Thoracic aorta (tissue), 2 donors: Measurements from ENCODE around the gene FGD4. TPM values are rescaled to one million over a fixed set of nuclear protein-coding genes. Genes with fewer than 3 reads are reported as not detected.
A peak's percentile ranks its signal among the peaks of the same experiment; 100 is the strongest.

Experiments
- ATAC-seq: fragments of 150-250 bp; one replicate; pipeline ENCODE4 v1.8.0; 2017; ENCODE audit warnings: low read depth; ENCODE audit not compliant: insufficient number of reproducible peaks, low FRiP score
- DNase-seq: peaks from one replicate; pipeline ENCODE4 v3.0.0-alpha.2; 2020; ENCODE audit warnings: low spot score
- H3K27ac ChIP-seq, 2 donors: fragments of 200-600 bp; sonication (generic); 1 replicate in 1 of 2; 2 replicates in 1 of 2; pipeline ENCODE4 v1.5.1; 2016; ENCODE audit warnings: mild to moderate bottlenecking in 2 of 2, moderate library complexity in 2 of 2
- H3K27me3 ChIP-seq: fragments of 200-600 bp; sonication (generic); replicated peaks from 2 replicates; pipeline ENCODE4 v1.6.0; 2016; ENCODE audit warnings: mild to moderate bottlenecking; ENCODE audit not compliant: insufficient read depth
- H3K36me3 ChIP-seq: fragments of 200-600 bp; sonication (generic); one replicate; pipeline ENCODE4 v1.5.1; 2016
- H3K4me1 ChIP-seq, 2 donors: fragments of 200-600 bp; sonication (generic); 1 replicate in 1 of 2; 2 replicates in 1 of 2; pipeline versions ENCODE4 v1.5.1 to v1.6.0; 2016; ENCODE audit warnings: low read depth in 2 of 2, mild to moderate bottlenecking in 1 of 2; ENCODE audit not compliant: control insufficient read depth in 1 of 2
- H3K4me3 ChIP-seq: fragments of 200-600 bp; sonication (generic); 2 replicates; pipeline ENCODE4 v1.5.1; 2016; ENCODE audit warnings: mild to moderate bottlenecking
- H3K9me3 ChIP-seq: fragments of 200-600 bp; sonication (generic); 2 replicates; pipeline ENCODE4 v1.5.1; 2016
- CTCF ChIP-seq: fragments of 200-600 bp; sonication (generic); IDR thresholded peaks from one replicate; pipeline ENCODE4 v1.5.1; 2019; ENCODE audit warnings: antibody characterized with exemption
- total RNA-seq, 2 donors: library from RNA; depleted of rRNA; stranded (reverse); fragments of >200 nt; gene quantifications; one replicate each; pipeline versions ENCODE4 v1.1.0 to v1.2.3, GENCODE V29; 2016

The FGD4 gene
- total RNA-seq, 2 donors from 2014 or later = 52.7 to 61.6 TPM

- DNase-seq (no peak), ATAC-seq (no peak)
- no peak for TF ChIP-seq CTCF
- Histone ChIP-seq H3K27me3 (no peaks in the 10 kb centered on the region), H3K36me3 (no peaks in the 10 kb centered on the region), H3K4me3 (no peak overlapping the region), H3K4me1 (peaks cover 0 to 4% of the 10 kb centered on the region in 2 donors), H3K9me3 (no peaks in the 10 kb centered on the region), H3K27ac (no peak overlapping the region)
Measured at GRCh38 chr12:32662665-32663064, 263.3 kb downstream of the FGD4 start.

- Histone ChIP-seq H3K27ac (no peak overlapping the region), H3K36me3 (no peaks in the 10 kb centered on the region), H3K27me3 (no peaks in the 10 kb centered on the region), H3K4me1 (no peaks in the 10 kb centered on the region), H3K4me3 (no peak overlapping the region), H3K9me3 (peaks cover 4% of the 10 kb centered on the region)
- TF ChIP-seq CTCF = no peak
- ATAC-seq (no peak), DNase-seq (no peak)
Measured at GRCh38 chr12:32666018-32666417, 266.7 kb downstream of the FGD4 start.

GRCh38 chr12:32669584-32669983, 270.2 kb downstream of the FGD4 start:
- TF ChIP-seq CTCF = no peak
- no peak for ATAC-seq
- no peaks in the 10 kb centered on the region for H3K36me3 ChIP-seq
- H3K4me3 ChIP-seq = no peak overlapping the region
- no peak overlapping the region for H3K27ac ChIP-seq
- peaks cover 4% of the 10 kb centered on the region for H3K9me3 ChIP-seq
- no peaks in the 10 kb centered on the region for H3K27me3 ChIP-seq
- H3K4me1 ChIP-seq = no peaks in the 10 kb centered on the region
- DNase-seq = no peak

- H3K4me3 ChIP-seq = no peak overlapping the region
- no peak for TF ChIP-seq CTCF
- no peak for ATAC-seq
Measured at GRCh38 chr12:32671930-32672780, 272.8 kb downstream of the FGD4 start.

GRCh38 chr12:32679091-32679919, 279.9 kb downstream of the FGD4 start, which contains the start of gene DNM1L:
TSS of gene DNM1L (plus strand) at chr12:32679301. CDS start at chr12:32679364, 63 bp downstream.
- Histone ChIP-seq H3K9me3 (no peaks in the 10 kb centered on the region), H3K27ac (peak within 1 kb of the TSS; percentile 85 to 88), H3K4me3 (peak within 1 kb of the TSS; percentile 99), H3K4me1 (peaks cover 11 to 12% of the 10 kb centered on the region in 2 donors), H3K27me3 (no peaks in the 10 kb centered on the region), H3K36me3 (no peaks in the 10 kb centered on the region)
- TF ChIP-seq CTCF = peak; percentile 16
- ATAC-seq = peak; percentile 97
- peak; percentile 86 for DNase-seq

More at GRCh38 chr12:32671930-32672780, 272.8 kb downstream of the FGD4 start:
- no peaks in the 10 kb centered on the region for H3K4me1 ChIP-seq
- DNase-seq = no peak
- H3K27me3 ChIP-seq = no peaks in the 10 kb centered on the region
- no peak overlapping the region for H3K27ac ChIP-seq
- H3K9me3 ChIP-seq = peaks cover 4% of the 10 kb centered on the region
- no peaks in the 10 kb centered on the region for H3K36me3 ChIP-seq
